ENCODE data around the gene RPS6KA6.

Gene RPS6KA6

DNA sequence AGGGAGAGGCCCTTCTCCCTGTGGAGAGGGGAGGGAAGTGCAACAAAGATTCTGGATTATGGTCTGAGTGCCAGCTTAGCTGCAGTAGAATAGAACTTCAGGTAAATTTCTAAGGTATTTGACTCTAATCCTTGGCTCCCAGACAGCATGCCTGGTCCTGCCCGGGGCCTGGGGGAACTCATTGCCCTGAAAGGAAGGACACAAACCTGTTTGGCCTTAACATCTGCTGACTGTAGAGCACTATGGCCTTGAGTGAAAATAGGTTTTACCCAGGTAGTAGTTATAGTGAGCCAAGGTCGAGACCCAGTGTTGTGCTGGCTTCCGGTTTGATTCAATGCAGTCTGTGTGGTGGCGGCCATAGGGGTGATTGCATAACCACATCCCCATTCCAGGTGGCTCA lies 64.4 kb downstream of the RPS6KA6 start:
- no peak for TF ChIP-seq ZNF8 (CRISPR knock-in tag; IDR thresholded peaks at IDR 0.05)
- no peak for TF ChIP-seq OSR1 (CRISPR knock-in tag; IDR thresholded peaks at IDR 0.05)
- TF ChIP-seq ZFP30 (CRISPR knock-in tag; IDR thresholded peaks at IDR 0.05) = no peak
- TF ChIP-seq, protein P1, sequence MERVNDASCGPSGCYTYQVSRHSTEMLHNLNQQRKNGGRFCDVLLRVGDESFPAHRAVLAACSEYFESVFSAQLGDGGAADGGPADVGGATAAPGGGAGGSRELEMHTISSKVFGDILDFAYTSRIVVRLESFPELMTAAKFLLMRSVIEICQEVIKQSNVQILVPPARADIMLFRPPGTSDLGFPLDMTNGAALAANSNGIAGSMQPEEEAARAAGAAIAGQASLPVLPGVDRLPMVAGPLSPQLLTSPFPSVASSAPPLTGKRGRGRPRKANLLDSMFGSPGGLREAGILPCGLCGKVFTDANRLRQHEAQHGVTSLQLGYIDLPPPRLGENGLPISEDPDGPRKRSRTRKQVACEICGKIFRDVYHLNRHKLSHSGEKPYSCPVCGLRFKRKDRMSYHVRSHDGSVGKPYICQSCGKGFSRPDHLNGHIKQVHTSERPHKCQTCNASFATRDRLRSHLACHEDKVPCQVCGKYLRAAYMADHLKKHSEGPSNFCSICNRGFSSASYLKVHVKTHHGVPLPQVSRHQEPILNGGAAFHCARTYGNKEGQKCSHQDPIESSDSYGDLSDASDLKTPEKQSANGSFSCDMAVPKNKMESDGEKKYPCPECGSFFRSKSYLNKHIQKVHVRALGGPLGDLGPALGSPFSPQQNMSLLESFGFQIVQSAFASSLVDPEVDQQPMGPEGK (CRISPR knock-in tag; IDR thresholded peaks at IDR 0.05; ENCODE audit: borderline replicate concordance) = no peak
- no peak for TF ChIP-seq RARB (CRISPR knock-in tag; IDR thresholded peaks at IDR 0.05)
- TF ChIP-seq ZFP3 (CRISPR knock-in tag; IDR thresholded peaks at IDR 0.05) = no peak
- no peak for TF ChIP-seq ZC3H10 (CRISPR knock-in tag; IDR thresholded peaks at IDR 0.05)
- TF ChIP-seq GLIS3 (CRISPR knock-in tag; IDR thresholded peaks at IDR 0.05) = no peak
- TF ChIP-seq, protein P2, sequence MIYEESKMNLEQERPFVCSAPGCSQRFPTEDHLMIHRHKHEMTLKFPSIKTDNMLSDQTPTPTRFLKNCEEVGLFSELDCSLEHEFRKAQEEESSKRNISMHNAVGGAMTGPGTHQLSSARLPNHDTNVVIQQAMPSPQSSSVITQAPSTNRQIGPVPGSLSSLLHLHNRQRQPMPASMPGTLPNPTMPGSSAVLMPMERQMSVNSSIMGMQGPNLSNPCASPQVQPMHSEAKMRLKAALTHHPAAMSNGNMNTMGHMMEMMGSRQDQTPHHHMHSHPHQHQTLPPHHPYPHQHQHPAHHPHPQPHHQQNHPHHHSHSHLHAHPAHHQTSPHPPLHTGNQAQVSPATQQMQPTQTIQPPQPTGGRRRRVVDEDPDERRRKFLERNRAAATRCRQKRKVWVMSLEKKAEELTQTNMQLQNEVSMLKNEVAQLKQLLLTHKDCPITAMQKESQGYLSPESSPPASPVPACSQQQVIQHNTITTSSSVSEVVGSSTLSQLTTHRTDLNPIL (CRISPR knock-in tag; IDR thresholded peaks at IDR 0.05; ENCODE audit: low read depth) = no peak
- no peak for TF ChIP-seq ARNTL (CRISPR knock-in tag; IDR thresholded peaks at IDR 0.05; ENCODE audit: borderline replicate concordance, low read depth)
- TF ChIP-seq ESRRG (CRISPR knock-in tag; IDR thresholded peaks at IDR 0.05) = no peak
- TF ChIP-seq, protein P3, sequence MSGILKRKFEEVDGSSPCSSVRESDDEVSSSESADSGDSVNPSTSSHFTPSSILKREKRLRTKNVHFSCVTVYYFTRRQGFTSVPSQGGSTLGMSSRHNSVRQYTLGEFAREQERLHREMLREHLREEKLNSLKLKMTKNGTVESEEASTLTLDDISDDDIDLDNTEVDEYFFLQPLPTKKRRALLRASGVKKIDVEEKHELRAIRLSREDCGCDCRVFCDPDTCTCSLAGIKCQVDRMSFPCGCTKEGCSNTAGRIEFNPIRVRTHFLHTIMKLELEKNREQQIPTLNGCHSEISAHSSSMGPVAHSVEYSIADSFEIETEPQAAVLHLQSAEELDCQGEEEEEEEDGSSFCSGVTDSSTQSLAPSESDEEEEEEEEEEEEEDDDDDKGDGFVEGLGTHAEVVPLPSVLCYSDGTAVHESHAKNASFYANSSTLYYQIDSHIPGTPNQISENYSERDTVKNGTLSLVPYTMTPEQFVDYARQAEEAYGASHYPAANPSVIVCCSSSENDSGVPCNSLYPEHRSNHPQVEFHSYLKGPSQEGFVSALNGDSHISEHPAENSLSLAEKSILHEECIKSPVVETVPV (CRISPR knock-in tag; IDR thresholded peaks at IDR 0.05) = no peak
- TF ChIP-seq, protein P4, sequence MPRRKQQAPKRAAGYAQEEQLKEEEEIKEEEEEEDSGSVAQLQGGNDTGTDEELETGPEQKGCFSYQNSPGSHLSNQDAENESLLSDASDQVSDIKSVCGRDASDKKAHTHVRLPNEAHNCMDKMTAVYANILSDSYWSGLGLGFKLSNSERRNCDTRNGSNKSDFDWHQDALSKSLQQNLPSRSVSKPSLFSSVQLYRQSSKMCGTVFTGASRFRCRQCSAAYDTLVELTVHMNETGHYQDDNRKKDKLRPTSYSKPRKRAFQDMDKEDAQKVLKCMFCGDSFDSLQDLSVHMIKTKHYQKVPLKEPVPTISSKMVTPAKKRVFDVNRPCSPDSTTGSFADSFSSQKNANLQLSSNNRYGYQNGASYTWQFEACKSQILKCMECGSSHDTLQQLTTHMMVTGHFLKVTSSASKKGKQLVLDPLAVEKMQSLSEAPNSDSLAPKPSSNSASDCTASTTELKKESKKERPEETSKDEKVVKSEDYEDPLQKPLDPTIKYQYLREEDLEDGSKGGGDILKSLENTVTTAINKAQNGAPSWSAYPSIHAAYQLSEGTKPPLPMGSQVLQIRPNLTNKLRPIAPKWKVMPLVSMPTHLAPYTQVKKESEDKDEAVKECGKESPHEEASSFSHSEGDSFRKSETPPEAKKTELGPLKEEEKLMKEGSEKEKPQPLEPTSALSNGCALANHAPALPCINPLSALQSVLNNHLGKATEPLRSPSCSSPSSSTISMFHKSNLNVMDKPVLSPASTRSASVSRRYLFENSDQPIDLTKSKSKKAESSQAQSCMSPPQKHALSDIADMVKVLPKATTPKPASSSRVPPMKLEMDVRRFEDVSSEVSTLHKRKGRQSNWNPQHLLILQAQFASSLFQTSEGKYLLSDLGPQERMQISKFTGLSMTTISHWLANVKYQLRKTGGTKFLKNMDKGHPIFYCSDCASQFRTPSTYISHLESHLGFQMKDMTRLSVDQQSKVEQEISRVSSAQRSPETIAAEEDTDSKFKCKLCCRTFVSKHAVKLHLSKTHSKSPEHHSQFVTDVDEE (CRISPR knock-in tag; IDR thresholded peaks at IDR 0.05) = no peak
- TF ChIP-seq SNAI2 (CRISPR knock-in tag; IDR thresholded peaks at IDR 0.05) = no peak
- TF ChIP-seq ZNF70 (CRISPR knock-in tag; IDR thresholded peaks at IDR 0.05) = no peak
- TF ChIP-seq, protein P5, sequence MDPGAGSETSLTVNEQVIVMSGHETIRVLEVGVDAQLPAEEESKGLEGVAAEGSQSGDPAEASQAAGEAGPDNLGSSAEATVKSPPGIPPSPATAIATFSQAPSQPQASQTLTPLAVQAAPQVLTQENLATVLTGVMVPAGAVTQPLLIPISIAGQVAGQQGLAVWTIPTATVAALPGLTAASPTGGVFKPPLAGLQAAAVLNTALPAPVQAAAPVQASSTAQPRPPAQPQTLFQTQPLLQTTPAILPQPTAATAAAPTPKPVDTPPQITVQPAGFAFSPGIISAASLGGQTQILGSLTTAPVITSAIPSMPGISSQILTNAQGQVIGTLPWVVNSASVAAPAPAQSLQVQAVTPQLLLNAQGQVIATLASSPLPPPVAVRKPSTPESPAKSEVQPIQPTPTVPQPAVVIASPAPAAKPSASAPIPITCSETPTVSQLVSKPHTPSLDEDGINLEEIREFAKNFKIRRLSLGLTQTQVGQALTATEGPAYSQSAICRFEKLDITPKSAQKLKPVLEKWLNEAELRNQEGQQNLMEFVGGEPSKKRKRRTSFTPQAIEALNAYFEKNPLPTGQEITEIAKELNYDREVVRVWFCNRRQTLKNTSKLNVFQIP (CRISPR knock-in tag; IDR thresholded peaks at IDR 0.05; ENCODE audit: borderline replicate concordance, low read depth) = no peak
- TF ChIP-seq BACH2 (CRISPR knock-in tag; IDR thresholded peaks at IDR 0.05; ENCODE audit: borderline replicate concordance) = no peak

DNA sequence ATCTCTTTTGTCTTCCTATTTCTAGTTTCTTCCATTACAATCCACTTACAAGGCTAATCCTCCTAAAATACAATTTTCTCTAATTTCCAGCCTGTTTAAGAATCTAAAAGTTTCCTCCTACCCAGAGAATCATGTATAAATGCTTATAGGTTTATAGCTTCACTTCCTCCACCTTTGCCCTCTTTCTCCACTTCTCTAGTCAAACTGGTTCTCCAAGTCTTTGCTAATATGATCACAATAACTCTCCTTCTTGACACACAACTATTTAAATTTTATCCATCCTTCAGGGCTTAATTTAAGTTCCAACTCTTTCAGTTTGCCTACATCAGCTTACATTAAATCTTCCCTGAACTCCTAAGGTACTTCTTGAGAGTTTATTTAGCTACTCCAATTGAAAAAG lies 69.2 kb downstream of the RPS6KA6 start:
- no peak for ATAC-seq
- TF ChIP-seq PPARA (CRISPR knock-in tag; IDR thresholded peaks at IDR 0.05; ENCODE audit: borderline replicate concordance) = no peak
- no peak for TF ChIP-seq ZNF8 (CRISPR knock-in tag; IDR thresholded peaks at IDR 0.05)
- no peak for TF ChIP-seq TOX (CRISPR knock-in tag; IDR thresholded peaks at IDR 0.05; ENCODE audit: borderline replicate concordance)
- TF ChIP-seq OSR1 (CRISPR knock-in tag; IDR thresholded peaks at IDR 0.05) = no peak
- no peak for TF ChIP-seq TCF4 (CRISPR knock-in tag; IDR thresholded peaks at IDR 0.05; ENCODE audit: borderline replicate concordance)
- no peak for TF ChIP-seq ISL1 (CRISPR knock-in tag; IDR thresholded peaks at IDR 0.05)
- no peak for TF ChIP-seq ESRRG (CRISPR knock-in tag; IDR thresholded peaks at IDR 0.05)
- TF ChIP-seq, protein P3 (CRISPR knock-in tag; IDR thresholded peaks at IDR 0.05) = no peak
- TF ChIP-seq, protein P1 (CRISPR knock-in tag; IDR thresholded peaks at IDR 0.05; ENCODE audit: borderline replicate concordance) = no peak
- TF ChIP-seq RARB (CRISPR knock-in tag; IDR thresholded peaks at IDR 0.05) = no peak
- TF ChIP-seq, protein P2 (CRISPR knock-in tag; IDR thresholded peaks at IDR 0.05; ENCODE audit: low read depth) = no peak
- TF ChIP-seq ZC3H10 (CRISPR knock-in tag; IDR thresholded peaks at IDR 0.05) = no peak
- no peak for TF ChIP-seq ZNF70 (CRISPR knock-in tag; IDR thresholded peaks at IDR 0.05)
- TF ChIP-seq, protein P5 (CRISPR knock-in tag; IDR thresholded peaks at IDR 0.05; ENCODE audit: borderline replicate concordance, low read depth) = no peak
- no peak for TF ChIP-seq SNAI2 (CRISPR knock-in tag; IDR thresholded peaks at IDR 0.05)
- no peak for TF ChIP-seq GLIS3 (CRISPR knock-in tag; IDR thresholded peaks at IDR 0.05)
- TF ChIP-seq ZFP30 (CRISPR knock-in tag; IDR thresholded peaks at IDR 0.05) = no peak
- no peak for TF ChIP-seq BACH2 (CRISPR knock-in tag; IDR thresholded peaks at IDR 0.05; ENCODE audit: borderline replicate concordance)

More for the DNA sequence above, 64.4 kb downstream of the RPS6KA6 start:
- no peak for ATAC-seq
